H1 (cell line): ENCODE results near the gene MAN1A2. TPM values are rescaled to one million over a fixed set of nuclear protein-coding genes. Genes with fewer than 3 reads are reported as not detected.

Experiments
- ATF2 ChIP-seq: IDR thresholded peaks from 2 replicates; pipeline ENCODE4 v1.6.1; 2012; ENCODE audit warnings: low read length, inconsistent platforms
- BCL11A ChIP-seq, 2 experiments: IDR thresholded peaks; one replicate each; pipeline ENCODE4 v1.6.1; 2011; ENCODE audit warnings: low read depth in 2 of 2, low read length in 2 of 2, mild to moderate bottlenecking in 2 of 2
- BRCA1 ChIP-seq: IDR thresholded peaks from 2 replicates; pipeline ENCODE4 v1.6.1; 2012; ENCODE audit warnings: low read depth, low read length, improper control_type of control experiment
- CBX5 ChIP-seq: fragments of 300-800, 300-1000 bp; sonication (generic); IDR thresholded peaks from 2 replicates; pipeline ENCODE4 v1.7.1; 2016; ENCODE audit warnings: antibody characterized with exemption, low read length, low read depth
- CHD1 ChIP-seq: IDR thresholded peaks from 2 replicates; pipeline ENCODE4 v1.6.1; 2012; ENCODE audit warnings: low read depth, low read length, improper control_type of control experiment
- CTCF ChIP-seq, 3 experiments: IDR thresholded peaks; 1 replicate in 2 of 3; 2 replicates in 1 of 3; pipeline versions ENCODE4 v1.5.1 to v1.6.1; 2011; ENCODE audit warnings: low read length in 3 of 3, mild to moderate bottlenecking in 3 of 3, inconsistent platforms in 2 of 3, low read depth in 1 of 3, moderate library complexity in 1 of 3; ENCODE audit not compliant: insufficient read depth in 1 of 3; ENCODE audit errors: control extremely low read depth in 1 of 3
- EGR1 ChIP-seq: IDR thresholded peaks from 2 replicates; pipeline ENCODE4 v1.6.1; 2011; ENCODE audit warnings: low read depth, low read length, borderline replicate concordance
- JUN ChIP-seq: IDR thresholded peaks from 2 replicates; pipeline ENCODE4 v1.6.1; 2011; ENCODE audit warnings: low read depth, mild to moderate bottlenecking, improper control_type of control experiment, low read length
- JUND ChIP-seq: IDR thresholded peaks from 2 replicates; pipeline ENCODE4 v1.6.1; 2011; ENCODE audit warnings: mild to moderate bottlenecking, improper control_type of control experiment, low read length
- KDM1A ChIP-seq: fragments of 200-600, 300-600 bp; sonication (generic); IDR thresholded peaks from 2 replicates; pipeline ENCODE4 v1.7.1; 2016; ENCODE audit warnings: mild to moderate bottlenecking, low read length, borderline replicate concordance
- MAFK ChIP-seq: IDR thresholded peaks from 2 replicates; pipeline ENCODE4 v1.6.1; 2012; ENCODE audit warnings: low read depth, mild to moderate bottlenecking, improper control_type of control experiment, low read length
- PHF8 ChIP-seq: fragments of 200-600 bp; sonication (generic); conservative IDR thresholded peaks from 2 replicates; pipeline ENCODE4 v1.7.1; 2012; ENCODE audit warnings: low read depth, mild to moderate bottlenecking, inconsistent platforms, low read length, moderate library complexity
- POLR2AphosphoS5 ChIP-seq: IDR thresholded peaks from 2 replicates; pipeline ENCODE4 v1.6.1; 2011; ENCODE audit warnings: low read depth, low read length
- POU5F1 ChIP-seq: IDR thresholded peaks from 2 replicates; pipeline ENCODE4 v1.6.1; 2011; ENCODE audit warnings: low read depth, mild to moderate bottlenecking, low read length, moderate library complexity
- RAD21 ChIP-seq, 2 experiments: IDR thresholded peaks in 1 of 2; conservative IDR thresholded peaks in 1 of 2; 2 replicates each; pipeline ENCODE4 v1.6.1; 2011; ENCODE audit warnings: low read depth in 2 of 2, low read length in 2 of 2, improper control_type of control experiment in 1 of 2, inconsistent platforms in 1 of 2, mild to moderate bottlenecking in 1 of 2, moderate library complexity in 1 of 2
- RBBP5 ChIP-seq: IDR thresholded peaks from 2 replicates; pipeline ENCODE4 v1.7.1; 2012; ENCODE audit warnings: low read depth, mild to moderate bottlenecking, inconsistent platforms, low read length, moderate library complexity, borderline replicate concordance
- RNF2 ChIP-seq: fragments of 200-900, 300-1000 bp; sonication (generic); IDR thresholded peaks from 2 replicates; pipeline ENCODE4 v1.7.1; 2016; ENCODE audit warnings: borderline replicate concordance, low read depth, mild to moderate bottlenecking, antibody characterized with exemption, low read length; ENCODE audit not compliant: poor library complexity, severe bottlenecking; ENCODE audit errors: missing control alignments
- ZNF274 ChIP-seq: IDR thresholded peaks from 2 replicates; pipeline ENCODE4 v1.7.0; 2012; ENCODE audit warnings: low read length, borderline replicate concordance; ENCODE audit errors: extremely low read depth
- polyA plus RNA-seq, 7 experiments: library from polyadenylated mRNA; depleted of rRNA in 3 of 7; stranded (reverse) in 5 of 7; unstranded in 2 of 7; fragments of >200 nt in 5 of 7; fragments of 200-250 nt in 2 of 7; gene quantifications; 1 replicate in 5 of 7; 2 replicates in 1 of 7; 4 replicates in 1 of 7; pipeline versions ENCODE4 v1.2.1 to v1.2.3, GENCODE V29; 2011 to 2013; ENCODE audit warnings: missing spikeins in 2 of 7, mixed read lengths in 2 of 7
- total RNA-seq: library from RNA; stranded (reverse); fragmentation: NEBNext Ultra II Directional; extraction: Animal tissue kit (Norgen Biotek cat#: 25700); gene quantifications from 2 replicates; pipeline ENCODE4 v1.2.1, GENCODE V29; 2021

Gene MAN1A2
- total and polyA plus RNA-seq, 2 of the 8 experiments (the other 6 are each of a cell fraction or from before 2014, with no cell fraction given) = 5.5 to 18.8 TPM

DNA sequence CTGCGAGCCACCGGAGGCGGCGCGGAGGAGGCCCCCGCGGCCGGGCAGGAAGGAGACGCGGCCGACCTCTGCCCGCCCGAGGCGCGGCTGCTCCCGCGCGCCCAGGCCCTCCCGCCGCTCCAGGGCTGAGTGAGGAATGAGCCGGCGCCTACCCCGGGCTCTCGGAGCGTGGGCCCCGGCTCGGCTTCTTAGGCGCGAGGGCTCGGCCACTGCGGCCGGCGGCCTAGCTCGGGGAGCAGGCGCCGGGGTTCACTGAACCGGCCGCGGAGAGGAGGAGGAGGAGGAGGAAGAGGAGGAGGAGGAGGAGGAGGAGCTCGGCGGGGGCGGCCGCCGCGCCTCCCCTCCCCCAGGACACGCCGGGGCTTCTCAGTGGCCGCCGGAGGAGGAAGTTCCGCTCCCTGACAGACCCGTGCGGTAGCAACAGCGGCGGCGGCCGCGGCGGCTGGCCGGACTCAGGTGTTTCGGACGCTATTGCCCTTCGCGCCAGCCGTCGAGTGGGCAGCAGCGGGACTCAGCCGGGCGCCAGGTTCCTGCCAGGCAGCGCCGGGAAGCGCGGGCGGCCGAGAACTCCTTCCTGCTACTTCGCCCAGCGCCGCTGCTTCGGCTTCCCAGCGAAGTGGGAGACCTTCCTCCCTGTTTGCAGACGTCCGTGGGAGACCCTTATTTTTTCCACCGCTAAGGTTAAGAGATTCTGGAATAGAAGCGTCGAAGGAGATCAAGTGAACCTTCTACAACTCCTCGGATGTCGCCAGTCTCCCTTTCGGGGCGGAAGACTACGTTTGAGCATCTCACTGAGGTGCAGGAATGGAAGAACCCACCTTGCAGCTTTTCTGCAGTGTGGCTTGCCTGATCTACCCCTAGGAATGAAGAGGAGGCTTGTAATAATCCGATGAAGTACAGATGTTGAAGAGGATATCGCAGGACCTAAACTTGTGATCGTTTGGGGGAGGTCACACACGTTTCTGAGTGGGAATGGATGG lies at the start of gene MAN1A2 (continued):
- no peak for TF ChIP-seq JUN
- TF ChIP-seq MAFK = no peak
- TF ChIP-seq RNF2 = no peak
- TF ChIP-seq JUND = no peak
- TF ChIP-seq ATF2 = no peak
- no peak for TF ChIP-seq CTCF (IDR thresholded peaks at IDR 0.05; ENCODE audit: control extremely low read depth in 1 of 3, insufficient read depth in 1 of 3, low read depth in 1 of 3, low read length in 3 of 3)
- no peak for TF ChIP-seq POLR2AphosphoS5
- no peak for TF ChIP-seq POU5F1
- TF ChIP-seq BCL11A (IDR thresholded peaks at IDR 0.05; ENCODE audit: low read depth in 2 of 2, low read length in 2 of 2) = no peak
- no peak for TF ChIP-seq KDM1A
- no peak for TF ChIP-seq ZNF274
- TF ChIP-seq RBBP5 = peak; percentile 6; the same call in 1 of the 2 replicates
- no peak for TF ChIP-seq RAD21 (IDR thresholded peaks at IDR 0.05 in 1 of 2, conservative IDR thresholded peaks at IDR 0.05 in 1 of 2; ENCODE audit: low read depth in 2 of 2, low read length in 2 of 2)
- TF ChIP-seq EGR1 = peak; percentile 62; the same call in 1 of the 2 replicates
- no peak; the same call in 1 of the 2 replicates for TF ChIP-seq CHD1
- peak; percentile 55 for TF ChIP-seq PHF8
- no peak for TF ChIP-seq CBX5
- no peak for TF ChIP-seq BRCA1
